Erythroblast (primary cell): Measurements from ENCODE around the gene MEIS1.

Experiments
- GATA1 ChIP-seq: IDR thresholded peaks from 2 replicates; pipeline ENCODE4 v1.6.1; 2011; ENCODE audit warnings: low read depth, mild to moderate bottlenecking, control low read depth, low read length, moderate library complexity
- POLR2A ChIP-seq: IDR thresholded peaks from 2 replicates; pipeline ENCODE4 v1.6.1; 2011; ENCODE audit warnings: mild to moderate bottlenecking, low read length

DNA sequence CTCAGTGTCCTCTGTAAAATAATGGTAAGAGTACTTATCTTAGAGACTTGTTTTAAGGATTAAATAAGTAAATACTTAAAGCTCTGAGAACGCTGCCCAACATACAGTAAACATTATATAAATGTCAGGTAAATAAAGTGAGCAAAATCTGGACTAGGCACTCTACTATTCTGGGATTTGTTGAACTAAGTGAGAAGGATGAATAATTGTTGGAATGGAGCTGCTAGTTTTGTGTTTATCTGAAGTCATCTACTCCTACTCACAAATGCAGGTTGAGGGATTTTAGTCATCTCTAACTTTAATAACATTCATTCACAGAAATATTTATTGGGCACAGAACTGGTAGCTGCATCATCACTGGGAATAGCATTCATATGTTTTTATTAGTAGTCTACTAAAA, 103.4 kb downstream of the MEIS1 start:
- TF ChIP-seq GATA1: no peak
- TF ChIP-seq POLR2A: no peak
